CD1c-positive myeloid dendritic cell (primary cell): ENCODE measurements around the gene PBX3.

ENCODE experiments used
- DNase-seq: peaks from one replicate; pipeline ENCODE4 v3.0.0-alpha.2; 2016; ENCODE audit errors: extremely low spot score

The PBX3 gene

DNA sequence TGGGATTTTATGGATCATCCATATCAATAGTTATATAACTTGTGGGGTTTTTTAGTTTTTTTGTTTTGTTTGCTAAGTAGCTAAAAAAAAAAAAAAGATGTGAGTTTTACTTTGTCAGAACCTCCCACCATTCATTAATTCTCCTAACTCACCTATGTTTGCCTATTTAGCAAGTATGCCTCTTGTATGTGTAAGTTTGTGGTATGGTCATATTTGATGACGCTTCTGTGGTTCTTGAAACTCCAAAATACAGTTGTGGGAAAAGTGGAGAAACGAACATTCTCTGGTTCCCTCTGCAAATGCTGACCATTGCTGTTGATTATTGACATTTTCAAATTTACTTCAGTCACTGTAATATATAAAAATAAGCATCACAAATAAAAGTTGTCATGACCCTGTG, 75.7 kb downstream of the PBX3 start:
- no peak for DNase-seq

DNA sequence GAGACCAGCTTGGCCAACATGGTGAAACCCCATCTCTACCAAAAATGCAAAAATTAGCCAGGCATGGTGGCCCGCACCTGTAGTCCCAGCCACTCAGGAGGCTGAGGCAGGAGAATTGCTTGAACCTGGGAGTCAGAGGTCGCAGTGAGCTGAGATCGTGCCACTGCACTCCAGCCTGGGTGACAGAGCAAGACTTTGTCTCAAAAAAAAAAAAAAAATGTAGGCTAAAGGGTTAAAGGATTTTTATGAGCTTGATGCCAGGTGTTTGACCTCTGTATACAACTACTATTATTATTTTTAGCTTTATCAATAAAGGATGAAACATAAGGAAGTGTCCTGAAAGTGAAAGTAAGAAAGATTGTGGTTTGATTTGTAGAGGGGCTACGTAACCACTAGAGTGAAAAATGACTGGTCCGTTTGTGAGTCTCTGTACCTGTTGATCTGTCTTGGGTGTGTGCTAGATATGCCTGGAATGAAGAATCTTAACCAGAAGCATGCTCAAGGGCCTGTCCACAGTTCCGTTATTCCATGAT, 76.8 kb downstream of the PBX3 start:
- DNase-seq, result peak; percentile 37

DNA sequence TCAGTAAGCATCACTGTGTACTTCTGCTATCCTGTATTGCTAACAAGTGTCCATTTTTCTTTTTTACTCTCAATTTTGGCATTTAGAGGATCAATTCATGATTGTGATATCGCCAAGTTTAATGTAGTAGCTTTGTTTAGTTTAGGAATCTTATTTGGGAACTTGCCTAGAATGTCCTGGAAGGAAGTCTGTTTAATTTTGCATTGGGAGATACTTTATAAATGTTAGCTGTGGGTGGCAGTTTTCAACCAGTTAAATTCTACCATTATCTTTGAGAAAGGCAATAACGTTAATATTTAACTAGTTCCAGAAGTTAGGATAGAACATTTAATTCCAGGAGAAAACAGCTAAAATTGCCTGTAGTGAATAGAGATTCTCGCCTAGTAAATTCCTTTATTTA, 78.6 kb downstream of the PBX3 start:
- no peak for DNase-seq

- no peak for DNase-seq
Measured at GRCh38 chr9:125826850-125827249, 79.7 kb downstream of the PBX3 start.

GRCh38 chr9:125829743-125830142, 82.6 kb downstream of the PBX3 start:
- peak; percentile 63 for DNase-seq

DNA sequence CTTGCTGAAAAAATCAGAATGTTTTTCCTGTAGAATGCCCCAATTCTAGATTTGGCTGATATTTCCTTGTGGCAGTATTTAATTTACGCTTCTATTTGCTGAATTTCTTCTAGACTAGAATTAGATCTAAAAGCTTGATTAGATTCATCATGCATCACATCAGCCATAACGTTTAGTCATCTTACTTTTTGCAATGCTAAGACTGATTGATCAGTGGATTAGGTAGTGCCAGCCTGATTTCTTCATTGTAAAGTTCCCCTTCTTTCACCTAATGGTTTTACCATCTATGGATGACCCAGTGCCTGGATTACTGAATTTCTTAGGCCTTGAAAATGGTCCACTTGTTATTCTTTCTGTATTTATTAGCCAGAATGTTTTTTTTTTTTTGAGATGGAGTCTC, 83.9 kb downstream of the PBX3 start:
- DNase-seq, result no peak

DNA sequence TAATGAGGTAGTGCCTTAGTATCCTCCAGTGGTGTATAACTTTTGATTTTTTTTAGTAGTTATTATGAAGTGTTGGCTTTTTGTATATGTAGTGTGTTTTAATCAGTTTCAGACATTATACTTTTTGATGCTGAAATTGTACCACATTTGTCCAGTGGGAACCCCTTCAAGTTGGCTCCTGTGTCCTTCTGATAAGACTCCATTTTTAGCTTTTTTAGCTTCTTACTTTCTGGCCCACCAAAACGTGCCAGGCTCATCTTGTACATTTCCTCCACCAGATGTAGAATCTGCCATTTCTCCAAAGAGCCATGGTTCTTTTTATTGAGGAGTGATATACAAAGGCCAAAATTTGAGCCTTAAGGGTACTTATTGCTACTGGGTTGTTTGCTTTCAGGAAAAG, 84.4 kb downstream of the PBX3 start:
- DNase-seq, result no peak

DNA sequence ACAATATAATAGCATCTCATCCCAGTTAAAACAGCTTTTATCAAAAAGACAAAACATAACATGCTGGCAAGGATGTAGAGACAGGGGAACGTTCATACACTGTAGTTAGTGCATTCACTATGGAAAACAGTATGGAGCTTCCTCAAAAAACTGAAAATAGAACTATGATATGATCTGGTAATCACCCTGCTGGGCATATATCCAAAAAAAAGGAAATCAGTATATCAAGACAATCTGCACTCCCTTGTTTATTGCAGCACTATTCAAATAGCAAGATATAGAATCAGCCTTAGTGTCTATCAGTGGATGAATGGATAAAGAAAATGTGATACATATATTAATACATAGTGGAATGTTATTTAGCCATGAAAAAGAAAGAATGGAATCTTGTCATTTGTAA, 88.5 kb downstream of the PBX3 start:
- DNase-seq, result no peak

DNA sequence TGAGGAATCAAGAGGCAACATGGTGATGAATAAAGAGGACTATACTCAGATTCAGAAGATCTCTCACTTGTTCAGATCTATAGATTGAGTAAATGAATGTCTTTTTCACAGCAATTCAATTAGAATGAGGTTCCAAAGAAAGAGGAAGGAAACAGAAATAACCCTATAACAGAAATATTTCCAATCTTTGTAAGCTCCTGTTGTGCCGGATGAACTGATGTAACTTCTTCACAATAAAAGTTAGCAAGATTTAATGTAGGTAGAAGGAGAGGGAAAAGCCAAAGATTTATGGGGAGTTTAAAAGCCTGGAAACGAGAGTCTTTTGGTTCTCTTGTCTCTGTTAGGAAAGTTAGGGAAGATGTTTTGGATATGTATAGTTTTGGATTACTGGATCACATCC, 92.1 kb downstream of the PBX3 start:
- peak; percentile 27 for DNase-seq

GRCh38 chr9:125841444-125841843, 94.3 kb downstream of the PBX3 start:
- DNase-seq, result no peak

GRCh38 chr9:125842242-125842641, 95.1 kb downstream of the PBX3 start:
- no peak for DNase-seq

DNA sequence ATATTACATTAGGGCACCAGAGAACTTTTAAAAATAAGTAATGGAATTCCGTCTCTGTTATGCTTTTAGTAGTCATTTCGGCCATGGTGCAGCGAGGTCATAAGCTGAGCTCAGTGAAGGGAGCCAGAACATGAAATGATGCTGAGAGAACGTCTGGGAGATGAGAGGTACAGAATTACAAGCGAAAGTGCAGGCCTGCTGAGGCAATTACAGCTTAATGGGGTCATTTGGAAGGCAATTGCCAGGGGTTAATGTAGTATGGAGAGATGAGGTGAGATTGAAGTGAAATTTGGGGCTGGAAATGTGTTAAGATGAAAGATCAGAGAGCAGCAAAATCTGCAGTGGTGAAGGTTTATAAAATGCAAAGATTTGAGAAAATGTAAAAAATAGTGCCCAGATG, 96.5 kb downstream of the PBX3 start:
- DNase-seq, result no peak

- no peak for DNase-seq
Measured at GRCh38 chr9:125844611-125845010, 97.4 kb downstream of the PBX3 start.

DNA sequence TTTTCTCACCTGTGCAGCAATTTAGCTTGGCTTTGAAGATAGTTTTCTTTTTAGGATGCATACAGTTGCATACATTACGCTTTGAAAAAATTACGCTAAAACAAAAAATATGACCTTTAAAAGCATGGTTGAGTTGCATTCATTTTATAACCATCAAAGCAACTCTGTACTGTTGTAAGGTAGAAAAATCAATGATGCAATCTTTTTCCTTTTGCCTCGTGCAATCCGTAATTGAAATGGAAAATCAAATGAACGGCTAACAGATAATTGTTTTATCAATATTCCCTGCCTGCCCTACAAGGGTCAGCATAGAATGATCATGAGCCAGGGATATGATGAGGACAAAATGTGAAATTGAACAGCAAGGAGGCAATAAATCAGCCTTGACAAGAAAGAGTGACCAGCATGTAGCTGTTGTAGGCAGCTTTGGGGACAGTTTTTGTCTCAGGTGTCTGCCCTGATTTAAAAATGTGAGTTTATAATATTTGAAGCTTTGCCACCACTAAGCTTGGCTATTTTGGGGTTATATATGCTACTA, 98.2 kb downstream of the PBX3 start:
- no peak for DNase-seq

- no peak for DNase-seq
Measured at GRCh38 chr9:125847735-125848134, 100.6 kb downstream of the PBX3 start.

GRCh38 chr9:125850106-125850632, 103.0 kb downstream of the PBX3 start:
- no peak for DNase-seq

- DNase-seq, result no peak
Measured at GRCh38 chr9:125850763-125851162, 103.6 kb downstream of the PBX3 start.

- DNase-seq, result no peak
Measured at GRCh38 chr9:125851979-125852378, 104.8 kb downstream of the PBX3 start.

- DNase-seq, result no peak
Measured at GRCh38 chr9:125852386-125852785, 105.2 kb downstream of the PBX3 start.

- no peak for DNase-seq
Measured at GRCh38 chr9:125854553-125855275, 107.5 kb downstream of the PBX3 start.

- DNase-seq, result no peak
Measured at GRCh38 chr9:125856331-125856730, 109.2 kb downstream of the PBX3 start.

DNA sequence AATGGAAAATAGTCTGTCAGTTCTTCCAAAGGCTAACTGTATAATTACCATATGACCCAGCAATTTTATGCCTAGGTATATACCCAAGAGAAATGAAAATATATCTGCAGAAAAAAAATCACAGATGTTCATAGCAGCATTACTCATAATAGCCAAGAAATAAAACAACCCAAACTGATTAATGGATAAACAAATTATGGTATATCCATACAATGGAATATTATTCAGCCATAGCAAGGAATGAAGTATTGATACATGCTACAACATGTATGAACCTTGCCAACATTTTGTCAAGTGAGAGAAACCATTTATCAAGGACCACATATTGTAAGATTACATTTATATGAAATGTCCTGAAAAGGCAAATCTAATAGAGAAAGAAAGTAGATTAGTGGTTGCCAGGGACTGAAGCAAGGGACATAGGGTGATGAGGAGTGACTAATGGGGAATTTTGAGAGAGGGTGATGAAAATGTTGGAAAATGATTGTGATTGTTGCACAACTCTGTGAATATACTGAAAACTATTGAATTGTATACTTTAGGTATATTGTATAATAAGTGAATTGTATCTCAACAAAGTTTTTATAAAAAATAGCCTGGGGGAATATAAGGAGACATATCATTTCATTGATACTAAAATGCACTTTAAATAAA, 114.4 kb downstream of the PBX3 start:
- DNase-seq, result no peak

DNA sequence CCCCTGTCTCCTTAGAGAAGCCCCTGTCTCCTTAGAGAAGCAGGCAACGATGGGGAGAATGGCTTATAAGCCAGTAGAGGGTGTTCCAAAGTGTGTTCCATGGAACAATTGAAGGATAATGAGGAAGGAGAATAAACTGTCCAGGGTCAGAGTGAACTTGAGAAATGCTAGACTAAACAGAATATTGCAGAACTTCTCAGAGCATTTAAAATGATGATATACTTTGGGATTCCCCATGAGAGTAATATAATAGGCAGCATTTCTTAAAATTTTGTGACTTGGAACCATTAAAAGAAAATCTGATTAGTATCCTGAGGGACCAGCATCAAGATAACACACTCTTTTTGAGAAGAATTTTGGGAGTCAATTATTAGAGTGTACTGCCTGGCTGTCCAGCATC, 116.8 kb downstream of the PBX3 start:
- no peak for DNase-seq
